ENCODE data around the gene BRWD1. TPM values are rescaled to one million over a fixed set of nuclear protein-coding genes. Genes with fewer than 3 reads are reported as not detected.

BRWD1 gene
- total RNA-seq, 4 donors from 2014 or later: 55.6 to 183 (median 65.4) TPM

- no peak for DNase-seq
- Histone ChIP-seq H3K27ac (no peak overlapping the region), H3K27me3 (no peaks in the 10 kb centered on the region), H3K4me3 (no peak overlapping the region), H3K36me3 (no peaks in the 10 kb centered on the region), H3K9me3 (no peaks in the 10 kb centered on the region), H3K4me1 (no peaks in the 10 kb centered on the region)
- no peak for TF ChIP-seq POLR2A (IDR thresholded peaks at IDR 0.05)
- no peak for TF ChIP-seq CTCF (IDR thresholded peaks at IDR 0.05)
- intact Hi-C loops (cut with DNase I; ENCODE audit: low total_unique reads): no loop called here
Observed at GRCh38 chr21:39204134-39204533, 109.3 kb downstream of the BRWD1 start.

GRCh38 chr21:39198800-39199199 lies 114.6 kb downstream of the BRWD1 start:
- H3K27me3 ChIP-seq: no peaks in the 10 kb centered on the region
- DNase-seq: no peak
- no peak overlapping the region for H3K27ac ChIP-seq
- TF ChIP-seq CTCF (IDR thresholded peaks at IDR 0.05) (no peak), POLR2A (IDR thresholded peaks at IDR 0.05) (no peak)
- no peaks in the 10 kb centered on the region for H3K36me3 ChIP-seq
- intact Hi-C loops (cut with DNase I; ENCODE audit: low total_unique reads): no loop called here
- H3K4me1 ChIP-seq: no peaks in the 10 kb centered on the region
- no peak overlapping the region for H3K4me3 ChIP-seq
- no peaks in the 10 kb centered on the region for H3K9me3 ChIP-seq

DNA sequence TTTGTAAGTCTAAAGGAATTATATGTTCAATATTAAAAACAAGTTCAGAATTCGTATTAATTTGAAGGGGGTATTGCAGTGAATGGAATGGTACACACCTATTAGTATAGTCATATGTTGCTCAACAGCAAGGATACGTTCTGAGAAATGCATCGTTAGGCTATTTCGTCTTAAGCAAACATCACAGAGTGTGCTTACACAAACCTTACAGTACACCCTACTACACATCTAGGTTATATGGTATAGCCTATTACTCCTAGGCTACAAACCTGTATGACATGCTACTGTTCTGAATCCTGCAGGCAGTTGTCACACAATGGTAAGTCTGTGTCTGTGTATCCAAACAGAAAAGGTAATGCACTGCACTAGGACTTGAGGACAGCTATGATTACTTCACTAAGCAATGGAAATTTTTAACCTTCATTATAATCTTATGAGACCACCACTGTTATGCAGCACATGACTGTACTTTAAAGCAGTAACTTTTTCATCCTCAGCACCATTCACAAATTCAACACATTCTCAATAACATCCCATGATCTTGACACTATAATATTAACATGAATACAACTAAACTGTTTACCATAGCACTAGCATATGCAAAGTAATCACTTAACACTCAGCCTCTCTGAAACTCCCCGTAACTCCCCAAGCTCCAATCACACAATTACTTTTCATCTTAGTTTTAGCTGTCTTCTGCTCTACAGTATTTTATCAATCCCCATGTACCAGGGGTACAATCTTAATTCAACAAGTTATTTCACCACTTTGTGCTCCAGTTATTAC lies 115.8 kb downstream of the BRWD1 start:
- no peak overlapping the region for H3K27ac ChIP-seq
- TF ChIP-seq POLR2A (IDR thresholded peaks at IDR 0.05) (no peak), CTCF (IDR thresholded peaks at IDR 0.05) (no peak)
- no peaks in the 10 kb centered on the region for H3K27me3 ChIP-seq
- DNase-seq: no peak
- no peaks in the 10 kb centered on the region for H3K36me3 ChIP-seq
- H3K9me3 ChIP-seq: no peaks in the 10 kb centered on the region
- no peaks in the 10 kb centered on the region for H3K4me1 ChIP-seq
- no peak overlapping the region for H3K4me3 ChIP-seq
- intact Hi-C loops (cut with DNase I; ENCODE audit: low total_unique reads): no loop called here

DNA sequence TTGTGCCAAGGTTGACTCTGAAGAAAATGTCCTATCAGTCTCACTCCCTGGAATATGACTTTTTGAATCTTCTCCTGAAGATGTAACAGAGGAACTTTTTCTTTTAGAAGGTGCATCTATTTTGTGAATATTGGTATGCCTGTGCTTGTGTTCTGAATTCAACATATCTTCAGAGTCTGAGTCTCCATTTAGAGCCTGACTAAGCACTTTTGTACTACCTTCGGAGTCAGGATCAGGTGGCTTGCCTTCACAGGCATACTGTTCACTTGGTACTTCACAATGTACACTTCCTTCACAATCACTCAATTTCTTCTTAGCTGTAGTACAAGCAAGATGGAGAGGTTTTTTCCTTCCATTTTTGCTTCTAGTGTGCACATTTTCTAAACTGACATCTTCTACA lies 116.6 kb downstream of the BRWD1 start:
- intact Hi-C loops (cut with DNase I; ENCODE audit: low total_unique reads): no loop called here
- Histone ChIP-seq H3K36me3 (no peaks in the 10 kb centered on the region), H3K4me3 (no peak overlapping the region), H3K27ac (no peak overlapping the region), H3K9me3 (no peaks in the 10 kb centered on the region), H3K27me3 (no peaks in the 10 kb centered on the region), H3K4me1 (no peaks in the 10 kb centered on the region)
- no peak for TF ChIP-seq POLR2A (IDR thresholded peaks at IDR 0.05)
- no peak for DNase-seq

- Histone ChIP-seq H3K4me1 (no peaks in the 10 kb centered on the region), H3K27me3 (no peaks in the 10 kb centered on the region), H3K36me3 (no peaks in the 10 kb centered on the region), H3K4me3 (no peak overlapping the region), H3K27ac (no peak overlapping the region), H3K9me3 (no peaks in the 10 kb centered on the region)
- no peak for DNase-seq
- TF ChIP-seq POLR2A (IDR thresholded peaks at IDR 0.05) (no peak), CTCF (IDR thresholded peaks at IDR 0.05) (no peak)
- intact Hi-C loops (cut with DNase I; ENCODE audit: low total_unique reads): no loop called here
Observed at GRCh38 chr21:39196310-39196709, 117.1 kb downstream of the BRWD1 start.

Data from uterus (tissue), 4 donors.